ENCODE measurements around the gene UCHL1.
A peak's percentile ranks its signal among the peaks of the same experiment; 100 is the strongest.

UCHL1 gene

GRCh38 chr4:41287005-41287404, 30.3 kb downstream of the UCHL1 start:
- TF ChIP-seq Cebpa-rat (IDR thresholded peaks at IDR 0.05): no peak
- Histone ChIP-seq H3K36me3 (peaks cover 0 to 3% (median 0%) of the 10 kb centered on the region in 11 experiments; a peak in 1 of 22 replicates), H3K4me3 (no peak overlapping the region), H4K20me1 (no peaks in the 10 kb centered on the region), H3K4me1 (no peaks in the 10 kb centered on the region), H3K9ac (no peak overlapping the region), H3K27me3 (no peaks in the 10 kb centered on the region), H3K27ac (no peak overlapping the region), H3K4me2 (no peak overlapping the region), H3K9me3 (replicated peaks in 1 of 11) (peaks cover 20 to 30% (median 22%) of the 10 kb centered on the region in 11 experiments)

DNA sequence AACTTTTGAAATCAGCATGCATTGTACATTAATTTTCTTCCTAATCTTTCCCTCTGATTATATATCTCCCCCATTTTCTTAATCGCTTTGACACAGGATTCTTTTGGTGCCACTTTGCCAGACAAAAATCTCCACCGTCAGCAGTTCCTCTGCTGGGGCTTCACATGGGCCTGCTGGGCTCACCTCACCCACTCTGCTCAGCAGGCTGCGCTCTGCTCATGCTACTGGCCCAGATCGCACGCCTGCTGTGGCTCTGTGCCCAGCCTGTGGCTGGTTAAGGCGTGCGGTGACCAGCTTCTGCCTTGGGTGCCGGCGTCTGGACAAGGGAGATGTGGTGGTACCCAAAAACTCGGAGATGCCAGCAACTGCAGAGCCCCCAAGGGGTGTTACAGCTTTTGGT, 31.1 kb downstream of the UCHL1 start:
- Histone ChIP-seq H3K27ac (no peak overlapping the region), H3K9me3 (replicated peaks in 1 of 11) (peaks cover 21 to 39% (median 25%) of the 10 kb centered on the region in 11 experiments), H4K20me1 (no peaks in the 10 kb centered on the region), H3K9ac (no peak overlapping the region), H3K4me1 (no peaks in the 10 kb centered on the region), H3K4me2 (no peak overlapping the region), H3K4me3 (no peak overlapping the region), H3K36me3 (peaks cover 0 to 3% (median 0%) of the 10 kb centered on the region in 11 experiments; a peak in 1 of 22 replicates), H3K27me3 (no peaks in the 10 kb centered on the region)
- TF ChIP-seq Cebpa-rat (IDR thresholded peaks at IDR 0.05): no peak

- Histone ChIP-seq H3K4me3 (no peak overlapping the region), H3K27me3 (no peaks in the 10 kb centered on the region), H3K9me3 (replicated peaks in 1 of 11) (peaks cover 25 to 43% (median 29%) of the 10 kb centered on the region in 11 experiments), H3K4me2 (no peak overlapping the region), H3K27ac (no peak overlapping the region), H4K20me1 (no peaks in the 10 kb centered on the region), H3K9ac (no peak overlapping the region), H3K4me1 (no peaks in the 10 kb centered on the region), H3K36me3 (peaks cover 0 to 3% (median 0%) of the 10 kb centered on the region in 11 experiments; a peak in 1 of 22 replicates)
- TF ChIP-seq Cebpa-rat (IDR thresholded peaks at IDR 0.05): no peak
These were observed 31.5 kb downstream of the UCHL1 start for GRCh38 chr4:41288254-41288653.

- H3K9me3 ChIP-seq (replicated peaks in 1 of 11): peaks cover 47 to 65% (median 51%) of the 10 kb centered on the region in 11 experiments
- H3K36me3 ChIP-seq: peaks cover 0 to 3% (median 0%) of the 10 kb centered on the region in 11 experiments; a peak in 3 of 22 replicates
- TF ChIP-seq Cebpa-rat (IDR thresholded peaks at IDR 0.05): no peak
- H3K4me2 ChIP-seq: no peak overlapping the region
- no peaks in the 10 kb centered on the region for H3K4me1 ChIP-seq
- no peak overlapping the region for H3K9ac ChIP-seq
- no peaks in the 10 kb centered on the region for H3K27me3 ChIP-seq
- no peaks in the 10 kb centered on the region for H4K20me1 ChIP-seq
- H3K27ac ChIP-seq: no peak overlapping the region
- no peak overlapping the region for H3K4me3 ChIP-seq
These were observed 33.8 kb downstream of the UCHL1 start for GRCh38 chr4:41290479-41290878.

GRCh38 chr4:41294445-41295062, 37.8 kb downstream of the UCHL1 start:
- Histone ChIP-seq H3K4me2 (no peak overlapping the region), H3K9ac (no peak overlapping the region), H3K36me3 (no peaks in the 10 kb centered on the region; a peak in 2 of 22 replicates), H3K27ac (no peak overlapping the region), H4K20me1 (no peaks in the 10 kb centered on the region), H3K4me3 (0 out of 20 replicates have a peak overlapping the region, but pooled peaks of 1 of the 10 experiments have one; percentile 7), H3K4me1 (no peaks in the 10 kb centered on the region), H3K27me3 (no peaks in the 10 kb centered on the region), H3K9me3 (replicated peaks in 1 of 11) (peaks cover 34 to 49% (median 37%) of the 10 kb centered on the region in 11 experiments)
- TF ChIP-seq Cebpa-rat (IDR thresholded peaks at IDR 0.05): no peak

GRCh38 chr4:41296995-41297394, 40.3 kb downstream of the UCHL1 start:
- no peak overlapping the region for H3K4me3 ChIP-seq
- no peaks in the 10 kb centered on the region for H3K27me3 ChIP-seq
- no peaks in the 10 kb centered on the region for H4K20me1 ChIP-seq
- H3K9me3 ChIP-seq (replicated peaks in 1 of 11): peaks cover 32 to 41% (median 33%) of the 10 kb centered on the region in 11 experiments
- no peaks in the 10 kb centered on the region; a peak in 2 of 22 replicates for H3K36me3 ChIP-seq
- H3K9ac ChIP-seq: no peak overlapping the region
- no peak overlapping the region for H3K27ac ChIP-seq
- no peaks in the 10 kb centered on the region for H3K4me1 ChIP-seq
- no peak overlapping the region for H3K4me2 ChIP-seq
- no peak for TF ChIP-seq Cebpa-rat (IDR thresholded peaks at IDR 0.05)

DNA sequence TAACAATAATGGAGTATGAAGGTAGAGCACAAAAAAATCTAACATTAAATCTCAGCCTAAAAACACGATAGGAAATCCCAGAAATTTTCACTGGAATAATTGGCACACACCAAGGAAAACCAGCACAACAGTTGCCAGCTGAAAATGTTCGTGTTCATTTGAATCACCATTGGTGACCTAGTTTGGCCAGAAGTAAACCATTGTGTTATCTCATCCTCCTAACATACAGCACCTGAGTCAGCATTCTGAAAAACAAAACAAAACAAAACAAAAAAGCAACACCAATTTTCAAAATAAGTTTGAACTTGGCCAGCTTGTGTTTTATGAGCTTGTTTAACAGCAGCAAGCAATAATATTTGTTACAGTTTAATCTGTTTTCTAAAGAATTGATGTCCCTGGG, 41.1 kb downstream of the UCHL1 start:
- Histone ChIP-seq H3K27me3 (no peaks in the 10 kb centered on the region), H3K4me1 (no peaks in the 10 kb centered on the region), H3K9ac (no peak overlapping the region), H3K4me3 (no peak overlapping the region), H3K4me2 (no peak overlapping the region), H3K36me3 (no peaks in the 10 kb centered on the region; a peak in 2 of 22 replicates), H3K27ac (no peak overlapping the region), H4K20me1 (no peaks in the 10 kb centered on the region), H3K9me3 (replicated peaks in 1 of 11) (peaks cover 31 to 35% (median 32%) of the 10 kb centered on the region in 11 experiments)
- no peak for TF ChIP-seq Cebpa-rat (IDR thresholded peaks at IDR 0.05)

GRCh38 chr4:41299486-41299885, 42.8 kb downstream of the UCHL1 start:
- Histone ChIP-seq H3K4me1 (peaks cover 0 to 12% (median 7%) of the 10 kb centered on the region in 10 experiments; a peak in 11 of 20 replicates), H3K27me3 (no peaks in the 10 kb centered on the region), H3K36me3 (no peaks in the 10 kb centered on the region; a peak in 2 of 22 replicates), H3K9me3 (replicated peaks in 1 of 11) (peaks cover 15 to 18% (median 16%) of the 10 kb centered on the region in 11 experiments), H3K27ac (no peak overlapping the region), H4K20me1 (no peaks in the 10 kb centered on the region), H3K9ac (no peak overlapping the region), H3K4me2 (no peak overlapping the region), H3K4me3 (no peak overlapping the region)
- TF ChIP-seq Cebpa-rat (IDR thresholded peaks at IDR 0.05): no peak

DNA sequence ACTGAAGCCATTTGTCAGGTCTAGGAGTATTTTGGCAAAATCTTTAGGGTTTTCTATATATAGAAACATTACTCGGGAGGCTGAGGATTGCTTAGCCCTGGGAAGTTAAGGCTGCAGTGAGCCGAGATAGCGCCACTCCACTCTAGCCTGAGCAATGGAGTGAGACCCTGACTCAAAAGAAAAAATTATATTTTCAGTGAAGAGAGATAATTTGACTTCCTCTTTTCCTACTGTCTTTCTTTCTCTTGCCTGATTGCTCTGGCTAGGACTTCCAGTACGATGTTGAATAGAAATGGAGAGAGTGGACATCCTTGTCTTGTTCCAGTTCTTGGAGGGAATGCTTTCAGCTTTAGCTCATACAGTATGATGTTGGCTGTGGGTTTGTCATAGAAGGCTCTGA, 44.4 kb downstream of the UCHL1 start:
- H3K4me1 ChIP-seq: peaks cover 0 to 13% (median 7%) of the 10 kb centered on the region in 10 experiments; a peak in 11 of 20 replicates
- no peak for TF ChIP-seq Cebpa-rat (IDR thresholded peaks at IDR 0.05)
- H4K20me1 ChIP-seq: no peaks in the 10 kb centered on the region
- no peaks in the 10 kb centered on the region for H3K27me3 ChIP-seq
- H3K4me2 ChIP-seq: no peak overlapping the region
- no peak overlapping the region for H3K9ac ChIP-seq
- no peaks in the 10 kb centered on the region for H3K36me3 ChIP-seq
- no peak overlapping the region for H3K27ac ChIP-seq
- peaks cover 0 to 6% (median 0%) of the 10 kb centered on the region in 11 experiments; a peak in 2 of 22 replicates for H3K9me3 ChIP-seq (replicated peaks in 1 of 11)
- H3K4me3 ChIP-seq: no peak overlapping the region

All from BLaER1 treated with 17β-estradiol and CSF1 and Interleukin-3, amounts not matched to agents 10 nM and 100 nM (cell line).